K562 (cell line): ENCODE data around the gene VPS37D. TPM values are rescaled to one million over a fixed set of nuclear protein-coding genes. Genes with fewer than 3 reads are reported as not detected.

ENCODE experiments used
- BMI1 ChIP-seq: fragments of 150-350 bp; IDR thresholded peaks from 2 replicates; pipeline ENCODE4 v1.6.1; 2014; ENCODE audit warnings: low read length
- E2F3 ChIP-seq: fragments of 250-450 bp; sonication (Bioruptor Pico); IDR thresholded peaks from 2 replicates; pipeline ENCODE4 v1.4.0; 2020; ENCODE audit warnings: mild to moderate bottlenecking
- NCOR1 ChIP-seq: fragments of 450-650 bp; IDR thresholded peaks from 2 replicates; pipeline ENCODE4 v1.6.1; 2016; ENCODE audit warnings: mild to moderate bottlenecking, moderate library complexity
- PRDM10 ChIP-seq: fragments of 450-650 bp; IDR thresholded peaks from 2 replicates; pipeline ENCODE4 v1.6.1; 2018; ENCODE audit not compliant: partially characterized antibody
- PREB ChIP-seq: sonication (generic); formaldehyde crosslinking; IDR thresholded peaks from 2 replicates; pipeline ENCODE4 v1.8.1; 2023; ENCODE audit warnings: mild to moderate bottlenecking, missing genetic modification reagents
- SIX5 ChIP-seq, 2 experiments: IDR thresholded peaks; 2 replicates each; pipeline ENCODE4 v1.6.1; 2011; ENCODE audit warnings: low read length in 2 of 2, borderline replicate concordance in 1 of 2, low read depth in 1 of 2, mild to moderate bottlenecking in 1 of 2, moderate library complexity in 1 of 2; ENCODE audit not compliant: insufficient read depth in 1 of 2
- ZBTB5 ChIP-seq: fragments of 450-650 bp; IDR thresholded peaks from 2 replicates; pipeline ENCODE4 v1.6.1; 2017; ENCODE audit warnings: antibody characterized with exemption
- ZNF12 ChIP-seq: sonication (generic); formaldehyde crosslinking; IDR thresholded peaks from 2 replicates; pipeline ENCODE4 v1.4.0; 2020; ENCODE audit warnings: mild to moderate bottlenecking, missing genetic modification reagents
- ZNF146 ChIP-seq: IDR thresholded peaks from one replicate; pipeline ENCODE4 v1.6.1; 2018; ENCODE audit warnings: missing compliant biosample characterization; ENCODE audit not compliant: unreplicated experiment
- ZNF518B ChIP-seq: fragments of 250-450 bp; sonication (Bioruptor Pico); IDR thresholded peaks from 2 replicates; pipeline ENCODE4 v1.5.0; 2021; ENCODE audit warnings: mild to moderate bottlenecking, moderate library complexity
- polyA plus RNA-seq, 8 experiments: library from polyadenylated mRNA; depleted of rRNA in 4 of 8; stranded (reverse) in 5 of 8; unstranded in 3 of 8; fragments of >200 nt; fragmentation: Nextera tagmentation in 2 of 8; fragmentation: Illumina TruSeq in 1 of 8; extraction: Ambion mirVana in 2 of 8; extraction: Trizol in 1 of 8; gene quantifications; 2 replicates each; pipeline versions ENCODE4 v1.2.1 to v1.2.3, GENCODE V29; 2011 to 2014; ENCODE audit warnings: inconsistent platforms in 1 of 8, missing spikeins in 1 of 8
- total RNA-seq, 7 experiments: library from RNA; depleted of rRNA in 6 of 7; stranded (reverse); fragments of >200 nt in 6 of 7; fragmentation: Illumina TruSeq in 2 of 7; extraction: Trizol in 2 of 7; gene quantifications; 2 replicates each; pipeline versions ENCODE4 v1.2.1 to v1.2.3, GENCODE V29; 2011 to 2021; ENCODE audit warnings: low replicate concordance in 1 of 7

Gene VPS37D
- total and polyA plus RNA-seq, 9 of the 15 experiments (the other 6 are each of a cell fraction or from before 2014, with no cell fraction given) = 0.25 to 2.3 (median 1.0) TPM; not detected in 3

- no peak for TF ChIP-seq ZBTB5
- TF ChIP-seq ZNF12 (CRISPR knock-in tag) = no peak; the same call in 1 of the 2 replicates
- TF ChIP-seq ZNF518B (CRISPR knock-in tag) = no peak
- TF ChIP-seq BMI1 = no peak
- no peak for TF ChIP-seq NCOR1
- TF ChIP-seq SIX5 (IDR thresholded peaks at IDR 0.05; ENCODE audit: borderline replicate concordance in 1 of 2, insufficient read depth in 1 of 2, low read depth in 1 of 2, low read length in 2 of 2) = peak; percentile 24 to 30; a peak in 2 of 4 replicates
- TF ChIP-seq E2F3 (CRISPR knock-in tag) = peak; percentile 65; the same call in 1 of the 2 replicates
- no peak for TF ChIP-seq ZNF146
- no peak for TF ChIP-seq PRDM10
- peak; percentile 90; the same call in 1 of the 2 replicates for TF ChIP-seq PREB (CRISPR knock-in tag)
Observed at GRCh38 chr7:73683056-73683787, 15.6 kb downstream of the VPS37D start, which contains the start of the genes BUD23 and DNAJC30 (continued).
